AG04449 (cell line): Measurements from ENCODE around the gene ATP4B.

Experiments used
- CTCF ChIA-PET: fragments of 350-600 bp; formaldehyde crosslinking; extraction: SDS; loops from one replicate; lab custom pipeline; 2021; ENCODE audit warnings: antibody characterized with exemption; lab: Yijun Ruan, JAX
- POLR2A ChIA-PET: fragments of 400-600, 350-600 bp; formaldehyde crosslinking; extraction: SDS; loops from one replicate; lab custom pipeline; 2020; ENCODE audit warnings: antibody characterized with exemption, inconsistent platforms; lab: Yijun Ruan, JAX
- DNase-seq: peaks from one replicate; pipeline ENCODE4 v3.0.0-alpha.2; 2010; ENCODE audit warnings: low read depth, low spot score
- H3K4me3 ChIP-seq: 2 replicates; pipeline ENCODE4 v1.5.1; 2011; ENCODE audit warnings: low read depth, mild to moderate bottlenecking, control low read depth, low read length
- TF ChIP-seq, protein P1 (sequence below): IDR thresholded peaks from one replicate; pipeline ENCODE4 v1.5.1; 2011; ENCODE audit warnings: mild to moderate bottlenecking, moderate library complexity, low read length, control low read depth, inconsistent platforms; ENCODE audit not compliant: insufficient read depth; ENCODE audit errors: missing control alignments

ATP4B gene

DNA sequence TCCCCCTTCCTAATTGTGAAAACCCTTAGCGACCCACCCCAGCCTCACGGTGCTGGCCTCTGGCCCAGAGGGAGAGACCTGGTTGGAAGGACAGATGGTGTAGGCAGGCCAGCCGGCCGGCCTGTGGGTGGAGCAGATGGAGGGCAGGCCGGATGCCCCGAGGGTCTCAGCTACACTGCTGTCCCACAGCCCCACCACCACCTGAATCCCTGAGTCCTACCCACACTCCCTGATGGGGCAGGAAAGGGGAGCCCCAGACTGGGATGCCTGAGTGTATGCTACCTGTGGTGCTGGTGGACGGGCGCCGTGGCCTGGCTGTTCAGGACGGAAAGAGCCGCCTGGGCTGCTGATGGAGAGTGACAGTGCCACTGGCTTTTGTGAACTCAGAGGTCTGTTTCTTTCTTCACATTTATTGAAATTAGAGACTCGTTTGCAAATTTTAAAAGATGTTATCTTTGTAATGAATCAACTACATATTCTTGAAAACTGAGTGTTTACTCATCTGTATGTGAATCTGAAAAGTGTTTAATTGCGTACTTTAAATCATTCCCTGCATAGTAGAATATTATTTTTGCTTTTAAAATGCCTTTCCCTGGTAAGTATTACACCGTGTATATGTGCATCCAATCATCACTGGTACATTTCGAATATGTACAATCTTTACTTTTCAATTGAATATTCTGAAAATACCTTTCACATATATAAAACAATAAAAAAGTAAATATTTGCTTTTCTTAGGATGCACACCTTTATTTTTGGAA, 37.8 kb downstream of the ATP4B start:
- CTCF ChIA-PET = no interaction called here
- TF ChIP-seq, protein P1, sequence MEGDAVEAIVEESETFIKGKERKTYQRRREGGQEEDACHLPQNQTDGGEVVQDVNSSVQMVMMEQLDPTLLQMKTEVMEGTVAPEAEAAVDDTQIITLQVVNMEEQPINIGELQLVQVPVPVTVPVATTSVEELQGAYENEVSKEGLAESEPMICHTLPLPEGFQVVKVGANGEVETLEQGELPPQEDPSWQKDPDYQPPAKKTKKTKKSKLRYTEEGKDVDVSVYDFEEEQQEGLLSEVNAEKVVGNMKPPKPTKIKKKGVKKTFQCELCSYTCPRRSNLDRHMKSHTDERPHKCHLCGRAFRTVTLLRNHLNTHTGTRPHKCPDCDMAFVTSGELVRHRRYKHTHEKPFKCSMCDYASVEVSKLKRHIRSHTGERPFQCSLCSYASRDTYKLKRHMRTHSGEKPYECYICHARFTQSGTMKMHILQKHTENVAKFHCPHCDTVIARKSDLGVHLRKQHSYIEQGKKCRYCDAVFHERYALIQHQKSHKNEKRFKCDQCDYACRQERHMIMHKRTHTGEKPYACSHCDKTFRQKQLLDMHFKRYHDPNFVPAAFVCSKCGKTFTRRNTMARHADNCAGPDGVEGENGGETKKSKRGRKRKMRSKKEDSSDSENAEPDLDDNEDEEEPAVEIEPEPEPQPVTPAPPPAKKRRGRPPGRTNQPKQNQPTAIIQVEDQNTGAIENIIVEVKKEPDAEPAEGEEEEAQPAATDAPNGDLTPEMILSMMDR = no peak

GRCh38 chr13:113618455-113618854, 39.5 kb downstream of the ATP4B start:
- CTCF ChIA-PET = no interaction called here
- TF ChIP-seq, protein P1 = no peak
- no peak for DNase-seq
- POLR2A ChIA-PET = no interaction called here
- H3K4me3 ChIP-seq = no peak overlapping the region

More for the DNA sequence above, 37.8 kb downstream of the ATP4B start:
- no peak overlapping the region for H3K4me3 ChIP-seq
- POLR2A ChIA-PET = no interaction called here
- DNase-seq = no peak

GRCh38 chr13:113617961-113618360, 40.0 kb downstream of the ATP4B start:
- no peak for DNase-seq
- ChIA-PET CTCF (no interaction called here), POLR2A (no interaction called here)
- TF ChIP-seq, protein P1 = no peak
- H3K4me3 ChIP-seq = no peak overlapping the region

DNA sequence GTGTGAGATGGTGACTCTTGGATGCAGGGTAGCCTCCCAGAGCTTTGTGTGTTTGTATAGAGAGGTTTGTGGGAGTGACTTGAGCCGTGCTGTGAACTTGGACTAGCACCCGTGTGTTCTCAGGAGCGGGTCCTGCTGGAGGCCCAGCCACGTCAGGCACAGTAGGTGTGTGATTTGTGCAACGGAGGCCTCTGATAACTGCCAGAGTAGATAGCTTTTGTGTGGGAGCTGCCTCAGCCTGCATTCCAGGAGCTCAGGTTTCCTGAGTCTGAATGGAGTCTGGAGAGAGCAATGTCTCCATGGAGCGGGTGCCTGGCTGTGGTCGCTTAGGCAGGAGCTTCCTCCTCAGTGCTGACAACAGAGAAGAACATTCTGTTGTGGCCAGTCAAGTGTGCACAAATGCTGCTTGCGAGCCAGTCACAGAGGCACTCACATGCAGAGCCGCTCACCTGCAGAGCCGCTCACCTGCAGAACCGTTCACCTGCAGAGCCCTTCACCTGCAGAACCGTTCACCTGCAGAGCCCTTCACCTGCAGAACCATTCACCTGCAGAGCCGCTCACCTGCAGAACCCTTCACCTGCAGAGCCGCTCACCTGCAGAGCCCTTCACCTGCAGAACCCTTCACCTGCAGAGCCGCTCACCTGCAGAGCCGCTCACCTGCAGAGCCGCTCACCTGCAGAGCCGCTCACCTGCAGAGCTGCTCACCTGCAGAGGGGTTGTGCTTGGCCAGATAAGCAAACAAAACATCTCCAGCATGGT, 40.8 kb downstream of the ATP4B start:
- POLR2A ChIA-PET = no interaction called here
- H3K4me3 ChIP-seq = no peak overlapping the region
- CTCF ChIA-PET = interaction anchor here (1.8 kb wide), 1 partner anchor 54 kb away, joined by 5 read pairs; no protein-coding TSS in a partner anchor
- TF ChIP-seq, protein P1 = no peak
- DNase-seq = no peak

DNA sequence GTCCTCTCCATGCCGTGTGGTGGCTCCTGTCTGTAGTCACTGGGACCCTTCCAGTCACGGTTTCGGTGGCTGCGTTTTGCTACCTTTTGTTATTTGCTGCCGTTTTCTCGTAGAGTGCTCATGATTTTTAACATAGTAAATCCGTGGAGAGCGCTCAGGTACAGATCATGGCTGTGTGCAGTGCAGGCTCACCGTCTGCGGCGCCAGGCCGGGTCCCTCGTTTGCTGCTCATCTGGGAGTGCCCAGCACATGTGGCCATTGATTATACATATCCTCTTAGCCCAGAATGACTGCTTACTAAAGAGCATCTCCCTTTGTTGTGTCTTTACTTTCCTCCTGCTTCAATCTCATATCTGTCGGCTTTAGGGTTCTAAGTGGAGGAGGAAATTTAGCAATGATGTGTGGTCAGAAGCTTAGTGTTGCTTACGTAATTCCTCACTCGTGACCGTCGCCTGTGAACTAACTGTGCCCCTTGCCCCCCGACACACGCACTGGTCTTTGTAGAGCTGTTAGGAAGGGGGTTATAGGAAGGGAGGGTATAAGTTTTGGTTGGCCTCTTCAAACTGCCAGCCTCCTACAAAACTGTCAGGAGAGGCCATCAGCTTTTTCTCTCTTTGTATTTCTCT, 41.6 kb downstream of the ATP4B start:
- no peak for DNase-seq
- H3K4me3 ChIP-seq = no peak overlapping the region
- ChIA-PET CTCF (interaction anchor here (1.8 kb wide), 1 partner anchor 54 kb away, joined by 5 read pairs; no protein-coding TSS in a partner anchor), POLR2A (no interaction called here)
- TF ChIP-seq, protein P1 = no peak
